Activated naive CD4-positive, alpha-beta T cell treated with anti-CD3 and anti-CD28 coated beads, Interleukin-2, amount 50 U/mL, for 24 hours (primary cell): Measurements from ENCODE around the gene OR6C1.
"Not testable (repeated sequence)": the region's sequence is repeated elsewhere in the genome, so short reads cannot be mapped to it uniquely, and the experiment has no call there.

Experiments used
- H3K27ac Mint-ChIP-seq: one replicate; pipeline ENCODE4 v1.8.0; 2021; ENCODE audit warnings: mild to moderate bottlenecking, mixed read lengths
- H3K27me3 Mint-ChIP-seq: one replicate; pipeline ENCODE4 v1.8.0; 2021; ENCODE audit warnings: mixed read lengths
- H3K36me3 Mint-ChIP-seq: one replicate; pipeline ENCODE4 v1.8.0; 2021; ENCODE audit warnings: mixed read lengths
- H3K4me1 Mint-ChIP-seq: one replicate; pipeline ENCODE4 v1.8.0; 2021; ENCODE audit warnings: mixed read lengths
- H3K4me3 Mint-ChIP-seq: one replicate; pipeline ENCODE4 v1.8.0; 2021; ENCODE audit warnings: mild to moderate bottlenecking, mixed read lengths
- H3K9me3 Mint-ChIP-seq: one replicate; pipeline ENCODE4 v1.8.0; 2021; ENCODE audit warnings: mixed read lengths

Gene OR6C1

GRCh38 chr12:55314043-55314442, at the start of gene OR6C1:
Gene OR6C1 (plus strand): TSS chr12:55314343. CDS start chr12:55320600, 6,257 bp downstream.
- peaks cover 26% of the 10 kb centered on the region for H3K27me3 Mint-ChIP-seq
- no peak within 1 kb of the TSS for H3K27ac Mint-ChIP-seq
- no peak within 1 kb of the TSS for H3K4me3 Mint-ChIP-seq
- H3K9me3 Mint-ChIP-seq = peaks cover 2% of the 10 kb centered on the region
- H3K36me3 Mint-ChIP-seq = no peaks in the 10 kb centered on the region
- H3K4me1 Mint-ChIP-seq = no peaks in the 10 kb centered on the region

- Mint-ChIP-seq H3K4me1 (no peaks in the 10 kb centered on the region), H3K27me3 (peaks cover 22% of the 10 kb centered on the region), H3K36me3 (no peaks in the 10 kb centered on the region), H3K9me3 (no peaks in the 10 kb centered on the region), H3K4me3 (no peak overlapping the region), H3K27ac (no peak overlapping the region)
Observed at GRCh38 chr12:55280991-55281390, 33.2 kb upstream of the OR6C1 start.

GRCh38 chr12:55289999-55290398, 24.1 kb upstream of the OR6C1 start:
- no peak overlapping the region for H3K27ac Mint-ChIP-seq
- no peaks in the 10 kb centered on the region for H3K9me3 Mint-ChIP-seq
- no peak overlapping the region for H3K4me3 Mint-ChIP-seq
- no peaks in the 10 kb centered on the region for H3K4me1 Mint-ChIP-seq
- H3K27me3 Mint-ChIP-seq = peaks cover 15% of the 10 kb centered on the region
- H3K36me3 Mint-ChIP-seq = no peaks in the 10 kb centered on the region

- Mint-ChIP-seq H3K4me3 (no peak within 1 kb of the TSS), H3K4me1 (no peaks in the 10 kb centered on the region), H3K9me3 (no peaks in the 10 kb centered on the region), H3K36me3 (no peaks in the 10 kb centered on the region), H3K27me3 (peaks cover 18% of the 10 kb centered on the region), H3K27ac (no peak within 1 kb of the TSS)
Observed at GRCh38 chr12:55296469-55296868, 17.7 kb upstream of the OR6C1 start, which contains the start of gene OR6C6. Gene OR6C6 (minus strand): TSS chr12:55296569. CDS start chr12:55295232, 1,337 bp downstream.

- no peaks in the 10 kb centered on the region for H3K36me3 Mint-ChIP-seq
- H3K27me3 Mint-ChIP-seq = peaks cover 16% of the 10 kb centered on the region
Observed at GRCh38 chr12:55320201-55320600, 6.1 kb downstream of the OR6C1 start.

GRCh38 chr12:55325801-55326200, 11.7 kb downstream of the OR6C1 start:
- not testable (repeated sequence) for H3K27ac Mint-ChIP-seq, H3K4me1 Mint-ChIP-seq, H3K4me3 Mint-ChIP-seq, H3K9me3 Mint-ChIP-seq, H3K36me3 Mint-ChIP-seq
- peaks cover 20% of the 10 kb centered on the region for H3K27me3 Mint-ChIP-seq

More at GRCh38 chr12:55320201-55320600, 6.1 kb downstream of the OR6C1 start:
- H3K4me3 Mint-ChIP-seq = no peak overlapping the region
- H3K4me1 Mint-ChIP-seq = no peaks in the 10 kb centered on the region
- H3K9me3 Mint-ChIP-seq = peaks cover 5% of the 10 kb centered on the region
- no peak overlapping the region for H3K27ac Mint-ChIP-seq

- no peaks in the 10 kb centered on the region for H3K4me1 Mint-ChIP-seq
- H3K27me3 Mint-ChIP-seq = peaks cover 20% of the 10 kb centered on the region
- no peak within 1 kb of the TSS for H3K4me3 Mint-ChIP-seq
- H3K36me3 Mint-ChIP-seq = no peaks in the 10 kb centered on the region
- H3K27ac Mint-ChIP-seq = no peak within 1 kb of the TSS
- H3K9me3 Mint-ChIP-seq = no peaks in the 10 kb centered on the region
Observed at GRCh38 chr12:55330446-55330845, 16.3 kb downstream of the OR6C1 start, which contains the start of gene OR6C3. Gene OR6C3 (plus strand): TSS chr12:55330746. CDS start chr12:55331701, 955 bp downstream.

GRCh38 chr12:55336002-55336401, 21.9 kb downstream of the OR6C1 start:
- H3K4me3 Mint-ChIP-seq = no peak overlapping the region
- H3K4me1 Mint-ChIP-seq = no peaks in the 10 kb centered on the region
- no peaks in the 10 kb centered on the region for H3K36me3 Mint-ChIP-seq
- no peak overlapping the region for H3K27ac Mint-ChIP-seq
- H3K9me3 Mint-ChIP-seq = no peaks in the 10 kb centered on the region
- H3K27me3 Mint-ChIP-seq = peaks cover 13% of the 10 kb centered on the region

- not testable (repeated sequence) for H3K4me3 Mint-ChIP-seq, H3K36me3 Mint-ChIP-seq, H3K9me3 Mint-ChIP-seq, H3K27ac Mint-ChIP-seq, H3K4me1 Mint-ChIP-seq
- peaks cover 15% of the 10 kb centered on the region for H3K27me3 Mint-ChIP-seq
Observed at GRCh38 chr12:55355338-55355737, 41.2 kb downstream of the OR6C1 start.

GRCh38 chr12:55362675-55363074, 48.5 kb downstream of the OR6C1 start, which contains the start of gene OR6C75:
Gene OR6C75 (plus strand): TSS chr12:55362975. CDS start chr12:55365111, 2,136 bp downstream.
- Mint-ChIP-seq H3K4me3 (no peak within 1 kb of the TSS), H3K9me3 (no peaks in the 10 kb centered on the region), H3K36me3 (no peaks in the 10 kb centered on the region), H3K27ac (no peak within 1 kb of the TSS), H3K4me1 (no peaks in the 10 kb centered on the region), H3K27me3 (peaks cover 21% of the 10 kb centered on the region)

GRCh38 chr12:55365086-55365485, 50.9 kb downstream of the OR6C1 start:
- Mint-ChIP-seq H3K27ac (no peak overlapping the region), H3K36me3 (no peaks in the 10 kb centered on the region), H3K4me1 (no peaks in the 10 kb centered on the region), H3K4me3 (no peak overlapping the region), H3K9me3 (no peaks in the 10 kb centered on the region), H3K27me3 (peaks cover 16% of the 10 kb centered on the region)
